ENCODE measurements around the gene MRPL42. TPM values are rescaled to one million over a fixed set of nuclear protein-coding genes. Genes with fewer than 3 reads are reported as not detected.

The MRPL42 gene
- polyA plus RNA-seq, 4 donors: 41.3 to 64.7 (median 47.9) TPM

GRCh38 chr12:93451423-93452158, 15.7 kb upstream of the MRPL42 start:
- Histone ChIP-seq H3K27ac (ENCODE audit: low read depth in 1 of 3, low read length in 2 of 3) (no peak overlapping the region), H3K4me3 (ENCODE audit: low read depth in 1 of 3, low read length in 3 of 3) (no peak overlapping the region), H3K36me3 (ENCODE audit: control insufficient read depth in 3 of 3, insufficient read depth in 2 of 3, low read depth in 1 of 3, low read length in 3 of 3) (no peaks in the 10 kb centered on the region), H3K27me3 (ENCODE audit: control insufficient read depth in 3 of 3, insufficient read depth in 3 of 3, low read length in 3 of 3) (no peaks in the 10 kb centered on the region), H3K9me3 (ENCODE audit: control insufficient read depth in 2 of 2, insufficient read depth in 1 of 2, low read depth in 1 of 2, low read length in 1 of 2) (no peaks in the 10 kb centered on the region), H3K4me1 (ENCODE audit: control insufficient read depth in 3 of 3, insufficient read depth in 2 of 3, low read depth in 1 of 3, low read length in 2 of 3) (no peaks in the 10 kb centered on the region)
- DNase-seq: peak in 1 of 2 donors; percentile 36
- WGBS, 3 donors: 50 to 64% (median 51%) methylated on average over 3 of the region's 3 CpGs
- FAIRE-seq: no peak

GRCh38 chr12:93453633-93454032, 13.7 kb upstream of the MRPL42 start:
- Histone ChIP-seq H3K4me1 (ENCODE audit: control insufficient read depth in 3 of 3, insufficient read depth in 2 of 3, low read depth in 1 of 3, low read length in 2 of 3) (no peaks in the 10 kb centered on the region), H3K4me3 (ENCODE audit: low read depth in 1 of 3, low read length in 3 of 3) (no peak overlapping the region), H3K36me3 (ENCODE audit: control insufficient read depth in 3 of 3, insufficient read depth in 2 of 3, low read depth in 1 of 3, low read length in 3 of 3) (no peaks in the 10 kb centered on the region), H3K27ac (ENCODE audit: low read depth in 1 of 3, low read length in 2 of 3) (no peak overlapping the region), H3K9me3 (ENCODE audit: control insufficient read depth in 2 of 2, insufficient read depth in 1 of 2, low read depth in 1 of 2, low read length in 1 of 2) (no peaks in the 10 kb centered on the region), H3K27me3 (ENCODE audit: control insufficient read depth in 3 of 3, insufficient read depth in 3 of 3, low read length in 3 of 3) (no peaks in the 10 kb centered on the region)
- DNase-seq (no peak), FAIRE-seq (no peak)
- 88 to 93% (median 92%) methylated on average over 5 of the region's 5 CpGs for WGBS, 3 donors

DNA sequence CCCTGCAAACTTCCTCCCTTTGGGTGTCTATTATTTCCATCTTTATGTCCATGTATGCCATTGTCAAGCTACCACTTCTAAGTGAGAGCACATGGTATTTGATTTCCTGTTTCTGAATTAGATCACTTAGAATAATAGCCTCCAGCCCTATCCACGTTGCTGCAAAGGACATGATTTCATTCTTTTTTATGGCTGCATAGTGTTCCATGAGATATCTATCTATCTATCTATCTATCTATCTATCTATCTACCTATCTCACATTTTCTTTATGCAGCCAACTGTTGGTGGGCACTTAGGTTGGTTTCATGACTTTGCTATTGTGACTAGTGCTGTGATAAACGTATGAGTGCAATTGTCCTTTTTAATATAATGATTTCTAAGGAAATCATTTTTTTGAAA, 11.2 kb upstream of the MRPL42 start:
- WGBS, 3 donors: 71 to 80% (median 77%) methylated on average over 2 of the region's 2 CpGs
- FAIRE-seq: no peak
- no peaks in the 10 kb centered on the region for H3K27me3 ChIP-seq (ENCODE audit: control insufficient read depth in 3 of 3, insufficient read depth in 3 of 3, low read length in 3 of 3)
- DNase-seq: no peak
- H3K36me3 ChIP-seq (ENCODE audit: control insufficient read depth in 3 of 3, insufficient read depth in 2 of 3, low read depth in 1 of 3, low read length in 3 of 3): no peaks in the 10 kb centered on the region
- H3K4me1 ChIP-seq (ENCODE audit: control insufficient read depth in 3 of 3, insufficient read depth in 2 of 3, low read depth in 1 of 3, low read length in 2 of 3): no peaks in the 10 kb centered on the region
- no peaks in the 10 kb centered on the region for H3K9me3 ChIP-seq (ENCODE audit: control insufficient read depth in 2 of 2, insufficient read depth in 1 of 2, low read depth in 1 of 2, low read length in 1 of 2)
- H3K4me3 ChIP-seq (ENCODE audit: low read depth in 1 of 3, low read length in 3 of 3): no peak overlapping the region
- no peak overlapping the region for H3K27ac ChIP-seq (ENCODE audit: low read depth in 1 of 3, low read length in 2 of 3)

GRCh38 chr12:93459097-93459496, 8.2 kb upstream of the MRPL42 start:
- H3K27me3 ChIP-seq (ENCODE audit: control insufficient read depth in 3 of 3, insufficient read depth in 3 of 3, low read length in 3 of 3): no peaks in the 10 kb centered on the region
- WGBS, 3 donors: 92 to 95% (median 95%) methylated on average over 5 of the region's 5 CpGs
- FAIRE-seq: no peak

GRCh38 chr12:93460003-93460402, 7.3 kb upstream of the MRPL42 start:
- no peaks in the 10 kb centered on the region for H3K36me3 ChIP-seq (ENCODE audit: control insufficient read depth in 3 of 3, insufficient read depth in 2 of 3, low read depth in 1 of 3, low read length in 3 of 3)
- 68 to 78% (median 75%) methylated on average over 6 of the region's 6 CpGs for WGBS, 3 donors
- H3K4me3 ChIP-seq (ENCODE audit: low read depth in 1 of 3, low read length in 3 of 3): no peak overlapping the region
- no peak overlapping the region for H3K27ac ChIP-seq (ENCODE audit: low read depth in 1 of 3, low read length in 2 of 3)
- FAIRE-seq: no peak
- no peaks in the 10 kb centered on the region for H3K4me1 ChIP-seq (ENCODE audit: control insufficient read depth in 3 of 3, insufficient read depth in 2 of 3, low read depth in 1 of 3, low read length in 2 of 3)
- no peaks in the 10 kb centered on the region for H3K27me3 ChIP-seq (ENCODE audit: control insufficient read depth in 3 of 3, insufficient read depth in 3 of 3, low read length in 3 of 3)
- no peaks in the 10 kb centered on the region for H3K9me3 ChIP-seq (ENCODE audit: control insufficient read depth in 2 of 2, insufficient read depth in 1 of 2, low read depth in 1 of 2, low read length in 1 of 2)
- DNase-seq: no peak

More at GRCh38 chr12:93459097-93459496, 8.2 kb upstream of the MRPL42 start:
- Histone ChIP-seq H3K36me3 (ENCODE audit: control insufficient read depth in 3 of 3, insufficient read depth in 2 of 3, low read depth in 1 of 3, low read length in 3 of 3) (no peaks in the 10 kb centered on the region), H3K4me1 (ENCODE audit: control insufficient read depth in 3 of 3, insufficient read depth in 2 of 3, low read depth in 1 of 3, low read length in 2 of 3) (no peaks in the 10 kb centered on the region), H3K27ac (ENCODE audit: low read depth in 1 of 3, low read length in 2 of 3) (no peak overlapping the region), H3K4me3 (ENCODE audit: low read depth in 1 of 3, low read length in 3 of 3) (no peak overlapping the region), H3K9me3 (ENCODE audit: control insufficient read depth in 2 of 2, insufficient read depth in 1 of 2, low read depth in 1 of 2, low read length in 1 of 2) (no peaks in the 10 kb centered on the region)
- no peak for DNase-seq

DNA sequence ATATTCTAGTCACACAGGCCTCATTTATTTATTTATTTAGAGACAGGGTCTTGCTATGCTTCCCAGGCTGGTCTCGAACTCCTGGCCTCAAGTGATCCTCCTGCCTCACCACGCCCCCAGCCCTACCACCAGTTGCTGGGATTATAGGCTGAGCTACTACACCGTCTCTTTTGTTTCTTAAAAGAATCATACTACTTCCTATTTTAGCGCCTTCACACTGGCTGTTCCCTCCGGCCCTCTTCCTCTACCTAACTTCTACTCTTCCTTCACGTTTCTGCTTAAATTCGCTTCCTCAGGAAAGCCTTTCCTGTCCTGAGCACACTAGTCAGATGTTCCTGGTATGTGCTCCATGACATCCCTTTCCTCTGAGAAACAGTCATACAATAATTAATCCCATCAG, 6.4 kb upstream of the MRPL42 start:
- Histone ChIP-seq H3K4me3 (ENCODE audit: low read depth in 1 of 3, low read length in 3 of 3) (no peak overlapping the region), H3K27ac (ENCODE audit: low read depth in 1 of 3, low read length in 2 of 3) (no peak overlapping the region), H3K9me3 (ENCODE audit: control insufficient read depth in 2 of 2, insufficient read depth in 1 of 2, low read depth in 1 of 2, low read length in 1 of 2) (no peaks in the 10 kb centered on the region), H3K4me1 (ENCODE audit: control insufficient read depth in 3 of 3, insufficient read depth in 2 of 3, low read depth in 1 of 3, low read length in 2 of 3) (no peaks in the 10 kb centered on the region), H3K36me3 (ENCODE audit: control insufficient read depth in 3 of 3, insufficient read depth in 2 of 3, low read depth in 1 of 3, low read length in 3 of 3) (no peaks in the 10 kb centered on the region), H3K27me3 (ENCODE audit: control insufficient read depth in 3 of 3, insufficient read depth in 3 of 3, low read length in 3 of 3) (no peaks in the 10 kb centered on the region)
- 78 to 91% (median 87%) methylated on average over 7 of the region's 7 CpGs for WGBS, 3 donors
- FAIRE-seq: no peak
- DNase-seq: no peak

DNA sequence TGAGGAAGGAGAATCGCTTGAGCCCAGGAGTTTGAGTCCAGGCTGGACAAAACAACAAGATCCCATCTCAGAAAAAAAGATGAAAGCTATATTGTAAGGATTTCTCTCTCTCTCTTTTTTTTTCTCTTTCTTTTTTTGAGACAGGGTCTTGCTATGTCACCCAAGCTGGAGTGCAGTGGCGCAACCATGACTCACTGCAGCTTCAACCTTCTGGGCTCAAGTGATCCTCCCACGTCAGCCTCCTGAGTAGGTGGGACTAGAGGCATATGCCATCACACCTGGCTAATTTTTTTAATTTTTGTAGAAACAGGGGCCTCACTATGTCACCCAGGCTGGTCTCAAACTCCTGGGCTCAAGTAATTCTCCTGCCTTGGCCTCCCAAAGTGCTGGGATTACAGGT, 5.8 kb upstream of the MRPL42 start:
- DNase-seq (no peak), FAIRE-seq (no peak)
- Histone ChIP-seq H3K27me3 (ENCODE audit: control insufficient read depth in 3 of 3, insufficient read depth in 3 of 3, low read length in 3 of 3) (no peaks in the 10 kb centered on the region), H3K36me3 (ENCODE audit: control insufficient read depth in 3 of 3, insufficient read depth in 2 of 3, low read depth in 1 of 3, low read length in 3 of 3) (no peaks in the 10 kb centered on the region), H3K27ac (ENCODE audit: low read depth in 1 of 3, low read length in 2 of 3) (no peak overlapping the region), H3K4me3 (ENCODE audit: low read depth in 1 of 3, low read length in 3 of 3) (no peak overlapping the region), H3K4me1 (ENCODE audit: control insufficient read depth in 3 of 3, insufficient read depth in 2 of 3, low read depth in 1 of 3, low read length in 2 of 3) (no peaks in the 10 kb centered on the region), H3K9me3 (ENCODE audit: control insufficient read depth in 2 of 2, insufficient read depth in 1 of 2, low read depth in 1 of 2, low read length in 1 of 2) (no peaks in the 10 kb centered on the region)
- WGBS, 3 donors: 86 to 92% (median 91%) methylated on average over 3 of the region's 3 CpGs

- Histone ChIP-seq H3K4me1 (ENCODE audit: control insufficient read depth in 3 of 3, insufficient read depth in 2 of 3, low read depth in 1 of 3, low read length in 2 of 3) (peaks cover 0 to 12% (median 0%) of the 10 kb centered on the region in 3 donors), H3K36me3 (ENCODE audit: control insufficient read depth in 3 of 3, insufficient read depth in 2 of 3, low read depth in 1 of 3, low read length in 3 of 3) (peaks cover 0 to 5% (median 0%) of the 10 kb centered on the region in 3 donors), H3K4me3 (ENCODE audit: low read depth in 1 of 3, low read length in 3 of 3) (no peak overlapping the region), H3K27me3 (ENCODE audit: control insufficient read depth in 3 of 3, insufficient read depth in 3 of 3, low read length in 3 of 3) (no peaks in the 10 kb centered on the region), H3K27ac (ENCODE audit: low read depth in 1 of 3, low read length in 2 of 3) (no peak overlapping the region), H3K9me3 (ENCODE audit: control insufficient read depth in 2 of 2, insufficient read depth in 1 of 2, low read depth in 1 of 2, low read length in 1 of 2) (no peaks in the 10 kb centered on the region)
- FAIRE-seq (no peak), DNase-seq (no peak)
- 90 to 95% (median 94%) methylated on average over 5 of the region's 5 CpGs for WGBS, 3 donors
These were observed 1.5 kb upstream of the MRPL42 start for GRCh38 chr12:93465841-93466240.
